ENCODE data around the gene AMN1. TPM values are rescaled to one million over a fixed set of nuclear protein-coding genes. Genes with fewer than 3 reads are reported as not detected.

The AMN1 gene
- total RNA-seq, 1 experiment from 2014 or later = 26.9 TPM

- Histone ChIP-seq H4K20me1 (ENCODE audit: insufficient read depth) (no peaks in the 10 kb centered on the region), H3K27ac (ENCODE audit: low read depth, low read length) (no peak overlapping the region), H3K4me1 (ENCODE audit: control insufficient read depth in 1 of 2, insufficient read depth in 2 of 2, low read length in 2 of 2) (peaks cover 6 to 13% of the 10 kb centered on the region in 2 experiments; a peak in 3 of 4 replicates), H3K4me2 (ENCODE audit: low read length) (no peak overlapping the region), H3K4me3 (replicated peaks in 1 of 2; ENCODE audit: low read depth in 1 of 2, low read length in 2 of 2) (no peak overlapping the region), H2AFZ (ENCODE audit: low read depth, low read length, poor library complexity, severe bottlenecking) (no peak overlapping the region), H3K79me2 (ENCODE audit: insufficient read depth, low read length) (no peaks in the 10 kb centered on the region), H3K36me3 (ENCODE audit: control insufficient read depth in 1 of 2, insufficient read depth in 2 of 2, low read length in 2 of 2) (no peaks in the 10 kb centered on the region), H3K9me3 (ENCODE audit: control insufficient read depth in 1 of 2, insufficient read depth in 1 of 2, low read depth in 1 of 2, low read length in 2 of 2) (0 out of 4 replicates have a peak, but pooled peaks cover 0 to 3% of the 10 kb centered on the region in 2 experiments), H3K27me3 (ENCODE audit: insufficient read depth, low read length) (no peaks in the 10 kb centered on the region), H3K9me2 (ENCODE audit: insufficient read depth) (no peaks in the 10 kb centered on the region), H3K9ac (ENCODE audit: low read length) (no peak overlapping the region)
- no peak for TF ChIP-seq EZH2phosphoT487 (IDR thresholded peaks at IDR 0.05; ENCODE audit: borderline replicate concordance)
- TF ChIP-seq ELF1 (IDR thresholded peaks at IDR 0.05; ENCODE audit: borderline replicate concordance, low read depth) = no peak
- TF ChIP-seq POLR2AphosphoS5 (IDR thresholded peaks at IDR 0.05; ENCODE audit: low read depth, low read length) = no peak
- TF ChIP-seq RAD21 (IDR thresholded peaks at IDR 0.05; ENCODE audit: low read depth) = no peak
- no peak for TF ChIP-seq ZFX (IDR thresholded peaks at IDR 0.05)
- no peak for ATAC-seq
- no TSS peak for BruUV-seq (replicated peaks)
- DNase-seq (ENCODE audit: low read depth, low spot score) = no peak
- ChIA-PET POLR2A (no interaction called here), RAD21 (ENCODE audit: low non-redundant PET in 1 of 2, low total read pairs in 2 of 2, uncharacterized antibody in 2 of 2, unreplicated experiment in 2 of 2) (no interaction called here), CTCF (no interaction called here)
- intact Hi-C loops (cut with micrococcal nuclease) = no loop called here
Measured at GRCh38 chr12:31664038-31664437, 64.8 kb downstream of the AMN1 start.

- ChIA-PET POLR2A (no interaction called here), RAD21 (ENCODE audit: low non-redundant PET in 1 of 2, low total read pairs in 2 of 2, uncharacterized antibody in 2 of 2, unreplicated experiment in 2 of 2) (no interaction called here), CTCF (no interaction called here)
- Histone ChIP-seq H2AFZ (ENCODE audit: low read depth, low read length, poor library complexity, severe bottlenecking) (no peak overlapping the region), H3K9me3 (ENCODE audit: control insufficient read depth in 1 of 2, insufficient read depth in 1 of 2, low read depth in 1 of 2, low read length in 2 of 2) (0 out of 4 replicates have a peak, but pooled peaks cover 0 to 3% of the 10 kb centered on the region in 2 experiments), H4K20me1 (ENCODE audit: insufficient read depth) (no peaks in the 10 kb centered on the region), H3K4me3 (replicated peaks in 1 of 2; ENCODE audit: low read depth in 1 of 2, low read length in 2 of 2) (no peak overlapping the region), H3K9me2 (ENCODE audit: insufficient read depth) (no peaks in the 10 kb centered on the region), H3K4me1 (ENCODE audit: control insufficient read depth in 1 of 2, insufficient read depth in 2 of 2, low read length in 2 of 2) (peaks cover 7 to 15% of the 10 kb centered on the region in 2 experiments; a peak in 3 of 4 replicates), H3K27me3 (ENCODE audit: insufficient read depth, low read length) (no peaks in the 10 kb centered on the region), H3K27ac (ENCODE audit: low read depth, low read length) (no peak overlapping the region), H3K79me2 (ENCODE audit: insufficient read depth, low read length) (no peaks in the 10 kb centered on the region), H3K9ac (ENCODE audit: low read length) (no peak overlapping the region), H3K4me2 (ENCODE audit: low read length) (no peak overlapping the region), H3K36me3 (ENCODE audit: control insufficient read depth in 1 of 2, insufficient read depth in 2 of 2, low read length in 2 of 2) (no peaks in the 10 kb centered on the region)
- ATAC-seq = no peak
- no peak for DNase-seq (ENCODE audit: low read depth, low spot score)
- intact Hi-C loops (cut with micrococcal nuclease) = no loop called here
- BruUV-seq (replicated peaks) = no TSS peak
- no peak for TF ChIP-seq CTCF (IDR thresholded peaks at IDR 0.05 in 2 of 3, conservative IDR thresholded peaks at IDR 0.05 in 1 of 3; ENCODE audit: borderline replicate concordance in 1 of 3, insufficient read depth in 1 of 3, low read depth in 2 of 3, low read length in 2 of 3)
- TF ChIP-seq SRF (IDR thresholded peaks at IDR 0.05; ENCODE audit: low read depth) = no peak
- no peak for TF ChIP-seq RAD21 (IDR thresholded peaks at IDR 0.05; ENCODE audit: low read depth)
- TF ChIP-seq TCF7L2 (IDR thresholded peaks at IDR 0.05; ENCODE audit: borderline replicate concordance, extremely low read depth, insufficient read depth, insufficient read length) = no peak
- TF ChIP-seq ATF3 (IDR thresholded peaks at IDR 0.05) = no peak
- no peak for TF ChIP-seq ELF1 (IDR thresholded peaks at IDR 0.05; ENCODE audit: borderline replicate concordance, low read depth)
- no peak for TF ChIP-seq ZBTB33 (IDR thresholded peaks at IDR 0.05; ENCODE audit: extremely low read depth, insufficient replicate concordance, low read length)
- no peak for TF ChIP-seq MAX (IDR thresholded peaks at IDR 0.05)
Measured at GRCh38 chr12:31663576-31663975, 65.2 kb downstream of the AMN1 start.
